HEK293T (cell line): ENCODE measurements around the gene TOMM5.

Experiments
- BHLHE40 ChIP-seq: fragments of 450-650 bp; IDR thresholded peaks from 2 replicates; pipeline ENCODE4 v1.6.1; 2016; ENCODE audit warnings: mild to moderate bottlenecking, moderate library complexity, borderline replicate concordance
- ELF4 ChIP-seq: fragments of 450-650 bp; IDR thresholded peaks from 2 replicates; pipeline ENCODE4 v1.6.1; 2017; ENCODE audit warnings: antibody characterized with exemption
- FOXA1 ChIP-seq: fragments of 450-650 bp; IDR thresholded peaks from 2 replicates; pipeline ENCODE4 v1.6.1; 2016; ENCODE audit warnings: mild to moderate bottlenecking
- FOXM1 ChIP-seq: fragments of 450-650 bp; IDR thresholded peaks from 2 replicates; pipeline ENCODE4 v1.6.1; 2017; ENCODE audit warnings: mild to moderate bottlenecking, borderline replicate concordance
- HDGF ChIP-seq: fragments of 450-650 bp; IDR thresholded peaks from 2 replicates; pipeline ENCODE4 v1.6.1; 2017; ENCODE audit warnings: antibody characterized with exemption, borderline replicate concordance
- LEF1 ChIP-seq: fragments of 450-650 bp; IDR thresholded peaks from 2 replicates; pipeline ENCODE4 v1.6.1; 2017; ENCODE audit warnings: mild to moderate bottlenecking, borderline replicate concordance
- NFRKB ChIP-seq: fragments of 450-650 bp; IDR thresholded peaks from 2 replicates; pipeline ENCODE4 v1.6.1; 2016; ENCODE audit warnings: mild to moderate bottlenecking, moderate library complexity
- SP1 ChIP-seq: fragments of 450-650 bp; IDR thresholded peaks from 2 replicates; pipeline ENCODE4 v1.6.1; 2017
- SUZ12 ChIP-seq: fragments of 450-650 bp; IDR thresholded peaks from 2 replicates; pipeline ENCODE4 v1.6.1; 2016; ENCODE audit warnings: mild to moderate bottlenecking
- TARDBP ChIP-seq: fragments of 450-650 bp; IDR thresholded peaks from 2 replicates; pipeline ENCODE4 v1.6.1; 2016
- ZNF384 ChIP-seq: fragments of 450-650 bp; IDR thresholded peaks from 2 replicates; pipeline ENCODE4 v1.6.1; 2016

GRCh38 chr9:37551468-37551867, 40.9 kb downstream of the TOMM5 start:
- no peak for TF ChIP-seq FOXA1
- TF ChIP-seq SP1, result no peak
- no peak for TF ChIP-seq TARDBP
- TF ChIP-seq BHLHE40, result no peak
- no peak for TF ChIP-seq NFRKB
- no peak for TF ChIP-seq SUZ12
- TF ChIP-seq LEF1, result no peak
- no peak for TF ChIP-seq HDGF
- no peak for TF ChIP-seq ELF4
- TF ChIP-seq FOXM1, result no peak
- TF ChIP-seq ZNF384, result no peak
